Measurements from ENCODE around the gene RIPOR2. TPM values are rescaled to one million over a fixed set of nuclear protein-coding genes. Genes with fewer than 3 reads are reported as not detected.

RIPOR2 gene
- polyA plus RNA-seq, 10 donors, result 21.6 to 43.0 (median 25.5) TPM

GRCh38 chr6:24848461-24848860 is 87.3 kb downstream of the RIPOR2 start:
- no peak for DNase-seq

GRCh38 chr6:24847402-24847801 is 88.4 kb downstream of the RIPOR2 start:
- DNase-seq, result no peak

- DNase-seq, result no peak
Measured at GRCh38 chr6:24845578-24845977, 90.2 kb downstream of the RIPOR2 start.

- DNase-seq, result no peak
Measured at GRCh38 chr6:24844903-24845302, 90.9 kb downstream of the RIPOR2 start.

- no peak for DNase-seq
Measured at GRCh38 chr6:24844061-24844460, 91.7 kb downstream of the RIPOR2 start.

GRCh38 chr6:24840187-24840586 is 95.6 kb downstream of the RIPOR2 start:
- DNase-seq, result no peak

GRCh38 chr6:24838994-24839393 is 96.8 kb downstream of the RIPOR2 start:
- DNase-seq, result no peak

- DNase-seq, result peak in 2 of 3 donors; percentile 55 to 70
Measured at GRCh38 chr6:24838081-24838480, 97.7 kb downstream of the RIPOR2 start.

- DNase-seq, result peak in 2 of 3 donors; percentile 52 to 69
Measured at GRCh38 chr6:24836109-24836508, 99.7 kb downstream of the RIPOR2 start.

GRCh38 chr6:24833711-24834386 is 101.9 kb downstream of the RIPOR2 start:
- DNase-seq, result no peak

- DNase-seq, result no peak
Measured at GRCh38 chr6:24832794-24833193, 103.0 kb downstream of the RIPOR2 start.

GRCh38 chr6:24831771-24832716 is 103.7 kb downstream of the RIPOR2 start:
- no peak for DNase-seq

GRCh38 chr6:24829657-24830056 is 106.1 kb downstream of the RIPOR2 start:
- no peak for DNase-seq

GRCh38 chr6:24827970-24828369 is 107.8 kb downstream of the RIPOR2 start:
- no peak for DNase-seq

GRCh38 chr6:24827162-24827561 is 108.6 kb downstream of the RIPOR2 start:
- DNase-seq, result no peak

GRCh38 chr6:24825130-24825630 is 110.6 kb downstream of the RIPOR2 start:
- DNase-seq, result no peak

- peak in 2 of 3 donors; percentile 42 to 74 for DNase-seq
Measured at GRCh38 chr6:24824142-24824938, 111.4 kb downstream of the RIPOR2 start.

- no peak for DNase-seq
Measured at GRCh38 chr6:24823185-24823584, 112.6 kb downstream of the RIPOR2 start.

GRCh38 chr6:24822696-24823095 is 113.1 kb downstream of the RIPOR2 start:
- DNase-seq, result no peak

- DNase-seq, result no peak
Measured at GRCh38 chr6:24821860-24822444, 113.8 kb downstream of the RIPOR2 start.

GRCh38 chr6:24818346-24818745 is 117.4 kb downstream of the RIPOR2 start:
- no peak for DNase-seq

GRCh38 chr6:24809728-24810127 is 126.0 kb downstream of the RIPOR2 start:
- no peak for DNase-seq

Data from muscle of back (tissue), 11 donors.